Coronary artery (tissue), 2 donors: Measurements from ENCODE around the gene ZSCAN5A.

ENCODE experiments used
- DNase-seq: peaks from one replicate; pipeline ENCODE4 v3.0.0-alpha.2; 2017; ENCODE audit warnings: low spot score
- H3K27ac ChIP-seq, 2 donors: fragments of 200-600 bp; sonication (generic); one replicate each; pipeline ENCODE4 v1.5.1; 2016 to 2019
- H3K4me3 ChIP-seq: fragments of 200-600 bp; sonication (generic); 2 replicates; pipeline ENCODE4 v1.5.1; 2016; ENCODE audit warnings: mild to moderate bottlenecking, moderate library complexity
- TF ChIP-seq, protein P1 (sequence below): fragments of 200-600 bp; sonication (generic); IDR thresholded peaks from one replicate; pipeline ENCODE4 v1.5.1; 2019; ENCODE audit warnings: antibody characterized with exemption

ZSCAN5A gene

DNA sequence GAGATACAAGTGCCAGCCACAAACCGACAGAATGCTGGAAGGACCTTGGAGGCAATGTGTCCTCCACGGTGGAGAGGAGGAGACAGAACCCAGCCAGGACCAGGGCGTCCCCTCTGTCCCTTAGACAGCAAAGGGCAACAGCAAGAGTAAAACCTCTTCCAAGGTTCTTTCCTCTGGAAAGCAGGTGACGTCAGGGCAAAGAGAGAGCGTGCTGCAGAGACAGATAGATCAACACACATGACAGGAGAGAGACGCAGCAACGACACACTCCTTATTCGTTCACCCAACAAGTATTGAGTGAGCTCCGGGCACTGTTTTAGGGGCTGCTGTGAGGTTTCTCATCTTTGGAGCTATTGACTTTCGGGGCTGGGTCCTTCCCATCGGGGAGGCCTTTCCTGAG, 140.1 kb downstream of the ZSCAN5A start:
- TF ChIP-seq, protein P1, sequence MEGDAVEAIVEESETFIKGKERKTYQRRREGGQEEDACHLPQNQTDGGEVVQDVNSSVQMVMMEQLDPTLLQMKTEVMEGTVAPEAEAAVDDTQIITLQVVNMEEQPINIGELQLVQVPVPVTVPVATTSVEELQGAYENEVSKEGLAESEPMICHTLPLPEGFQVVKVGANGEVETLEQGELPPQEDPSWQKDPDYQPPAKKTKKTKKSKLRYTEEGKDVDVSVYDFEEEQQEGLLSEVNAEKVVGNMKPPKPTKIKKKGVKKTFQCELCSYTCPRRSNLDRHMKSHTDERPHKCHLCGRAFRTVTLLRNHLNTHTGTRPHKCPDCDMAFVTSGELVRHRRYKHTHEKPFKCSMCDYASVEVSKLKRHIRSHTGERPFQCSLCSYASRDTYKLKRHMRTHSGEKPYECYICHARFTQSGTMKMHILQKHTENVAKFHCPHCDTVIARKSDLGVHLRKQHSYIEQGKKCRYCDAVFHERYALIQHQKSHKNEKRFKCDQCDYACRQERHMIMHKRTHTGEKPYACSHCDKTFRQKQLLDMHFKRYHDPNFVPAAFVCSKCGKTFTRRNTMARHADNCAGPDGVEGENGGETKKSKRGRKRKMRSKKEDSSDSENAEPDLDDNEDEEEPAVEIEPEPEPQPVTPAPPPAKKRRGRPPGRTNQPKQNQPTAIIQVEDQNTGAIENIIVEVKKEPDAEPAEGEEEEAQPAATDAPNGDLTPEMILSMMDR, result no peak
- DNase-seq, result no peak
- H3K4me3 ChIP-seq, result no peak overlapping the region
- no peak overlapping the region for H3K27ac ChIP-seq

DNA sequence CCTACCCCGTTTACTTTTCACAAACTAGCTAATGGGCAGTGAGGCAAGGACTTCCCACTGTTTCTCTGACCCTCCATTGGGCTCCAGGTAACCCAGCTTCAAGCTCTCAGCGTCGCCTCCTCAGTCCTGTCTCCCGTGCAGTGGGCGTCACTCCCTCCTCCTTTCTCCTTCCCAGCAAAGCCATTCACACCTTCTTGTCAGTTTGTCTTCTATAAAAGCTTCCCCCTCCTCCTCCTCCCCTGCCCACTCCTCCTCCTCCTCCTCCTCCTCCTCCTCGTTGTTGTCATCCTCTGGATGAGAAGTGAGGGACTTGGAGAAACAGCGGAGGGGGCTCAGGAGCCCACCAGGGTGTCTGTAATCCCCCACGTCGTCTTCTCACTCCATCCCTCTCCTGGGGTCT, 140.6 kb downstream of the ZSCAN5A start:
- no peak for DNase-seq
- TF ChIP-seq, protein P1, result no peak
- Histone ChIP-seq H3K4me3 (no peak overlapping the region), H3K27ac (no peak overlapping the region)
